ENCODE data around the gene TRAPPC2. TPM values are rescaled to one million over a fixed set of nuclear protein-coding genes. Genes with fewer than 3 reads are reported as not detected.

The TRAPPC2 gene
- total RNA-seq (1 to 10 TPM; 8.7 to 9.7 TPM), polyA plus RNA-seq (ENCODE audit: insufficient read depth, low read depth, low replicate concordance) (7.1 TPM)
- long read RNA-seq, donor 1, partial matches to known transcripts: 55 of 69 reads
- long read RNA-seq, donor 1, other reads (novel, unspliced or antisense): 14 of 69 reads
- long read RNA-seq, donor 2, partial matches to known transcripts: 0 of 3 reads
- long read RNA-seq, donor 2, other reads (novel, unspliced or antisense): 0 of 3 reads

DNA sequence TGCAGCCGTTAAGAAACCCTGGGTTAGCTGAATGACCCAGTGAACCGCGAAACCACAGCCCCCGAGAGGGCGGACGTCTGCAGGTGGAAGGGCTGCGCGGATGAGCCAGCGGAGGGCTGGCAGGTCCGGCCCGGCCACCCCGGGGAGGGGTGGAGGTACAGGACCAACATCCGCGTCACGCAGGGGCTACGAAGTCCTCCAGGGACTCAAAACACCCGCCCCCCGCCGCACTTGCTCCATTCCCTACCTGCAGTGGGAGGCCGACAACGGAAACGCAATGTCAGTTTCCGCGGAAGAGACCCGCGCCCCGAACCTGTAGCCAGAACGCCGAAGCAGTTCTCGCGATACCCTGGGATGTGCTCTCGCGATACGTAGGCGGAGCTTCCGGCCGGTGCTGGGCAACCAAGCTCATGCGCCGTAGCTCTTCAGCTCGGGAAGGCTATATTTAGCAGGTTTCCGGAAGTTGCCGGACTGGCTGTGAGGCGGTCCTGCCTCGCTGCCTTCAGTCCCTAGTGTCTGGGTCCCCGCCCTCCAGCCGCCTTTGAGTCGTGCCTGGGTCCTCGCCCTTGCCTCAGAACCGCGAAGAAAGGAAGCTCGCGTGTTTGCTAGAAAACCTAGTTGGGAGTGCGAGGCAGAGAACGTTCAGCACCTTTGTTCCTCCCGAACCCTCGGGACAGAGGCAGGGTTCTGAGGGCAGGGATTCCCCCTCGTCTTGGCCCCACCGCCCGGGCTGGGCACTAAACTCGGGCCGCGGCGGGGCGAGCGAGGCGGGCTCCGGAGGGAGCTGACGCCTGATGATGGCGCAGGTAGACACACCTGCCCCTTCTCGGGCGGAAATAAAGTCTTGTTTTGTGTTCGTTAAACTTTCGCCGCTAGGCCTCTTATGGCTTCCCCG, at the start of gene TRAPPC2, which contains the start of gene OFD1:
TSS of gene TRAPPC2 (minus strand) at position 343 of the 895 bp plus-strand sequence. CDS start 14,657 bp downstream, outside the sequence.
TSS of gene OFD1 (plus strand) at position 471 of the 895 bp plus-strand sequence. CDS start at position 795, 324 bp downstream.
- WGBS, 2 donors: 0% methylated on average over 7 to 45 of the region's 75 CpGs
- H3K27me3 ChIP-seq: no peaks in the 10 kb centered on the region
- H3K36me3 ChIP-seq (ENCODE audit: low read depth, missing control alignments): no peaks in the 10 kb centered on the region
- no peaks in the 10 kb centered on the region for H3K9me3 ChIP-seq
- H3K27ac ChIP-seq: peak within 1 kb of the TSS; percentile 84 to 86
- peak within 1 kb of the TSS; percentile 66 to 75 for H3K4me3 ChIP-seq
- peaks cover 6% of the 10 kb centered on the region for H3K4me1 ChIP-seq
- peak; percentile 73 for TF ChIP-seq POLR2A (IDR thresholded peaks at IDR 0.05)
- TF ChIP-seq, protein P1, sequence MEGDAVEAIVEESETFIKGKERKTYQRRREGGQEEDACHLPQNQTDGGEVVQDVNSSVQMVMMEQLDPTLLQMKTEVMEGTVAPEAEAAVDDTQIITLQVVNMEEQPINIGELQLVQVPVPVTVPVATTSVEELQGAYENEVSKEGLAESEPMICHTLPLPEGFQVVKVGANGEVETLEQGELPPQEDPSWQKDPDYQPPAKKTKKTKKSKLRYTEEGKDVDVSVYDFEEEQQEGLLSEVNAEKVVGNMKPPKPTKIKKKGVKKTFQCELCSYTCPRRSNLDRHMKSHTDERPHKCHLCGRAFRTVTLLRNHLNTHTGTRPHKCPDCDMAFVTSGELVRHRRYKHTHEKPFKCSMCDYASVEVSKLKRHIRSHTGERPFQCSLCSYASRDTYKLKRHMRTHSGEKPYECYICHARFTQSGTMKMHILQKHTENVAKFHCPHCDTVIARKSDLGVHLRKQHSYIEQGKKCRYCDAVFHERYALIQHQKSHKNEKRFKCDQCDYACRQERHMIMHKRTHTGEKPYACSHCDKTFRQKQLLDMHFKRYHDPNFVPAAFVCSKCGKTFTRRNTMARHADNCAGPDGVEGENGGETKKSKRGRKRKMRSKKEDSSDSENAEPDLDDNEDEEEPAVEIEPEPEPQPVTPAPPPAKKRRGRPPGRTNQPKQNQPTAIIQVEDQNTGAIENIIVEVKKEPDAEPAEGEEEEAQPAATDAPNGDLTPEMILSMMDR (IDR thresholded peaks at IDR 0.05): no peak
- intact Hi-C loops (cut with DNase I; ENCODE audit: low total_unique reads): no loop called here
- DNase-seq: peak; percentile 94

DNA sequence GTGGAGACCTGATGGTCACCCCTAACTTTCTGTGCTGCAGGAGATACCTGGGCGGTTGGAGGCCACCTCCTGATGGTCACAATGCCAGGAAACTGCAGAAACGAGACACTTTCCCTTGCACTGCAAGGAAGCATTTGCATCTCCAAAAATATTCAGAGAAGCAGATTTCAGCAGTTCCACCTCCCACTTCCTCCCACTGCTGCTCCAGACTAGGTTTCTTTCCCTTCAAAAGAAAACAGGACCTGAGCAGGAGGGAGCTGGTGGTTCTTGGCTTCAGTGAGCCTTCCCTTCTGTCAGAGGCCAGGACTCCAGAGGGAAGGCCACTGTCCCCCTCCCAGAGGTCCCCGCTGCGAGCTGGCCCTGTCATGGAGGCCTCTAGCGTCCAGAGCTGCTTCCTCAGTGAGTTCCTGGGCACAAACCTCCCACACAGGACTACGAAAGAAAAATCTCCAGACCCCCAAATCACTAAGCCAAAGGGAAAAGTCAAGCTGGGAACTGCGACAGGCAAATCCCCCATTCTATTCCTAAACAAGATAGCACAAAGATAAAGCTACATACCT, 46.5 kb upstream of the TRAPPC2 start:
- Histone ChIP-seq H3K9me3 (no peaks in the 10 kb centered on the region), H3K36me3 (ENCODE audit: low read depth, missing control alignments) (no peaks in the 10 kb centered on the region), H3K4me1 (no peaks in the 10 kb centered on the region), H3K27ac (no peak overlapping the region), H3K4me3 (no peak overlapping the region), H3K27me3 (no peaks in the 10 kb centered on the region)
- intact Hi-C loops (cut with DNase I; ENCODE audit: low total_unique reads): no loop called here
- 60 to 68% methylated on average over 1 to 7 of the region's 7 CpGs for WGBS, 2 donors
- no peak for DNase-seq
- TF ChIP-seq, protein P1 (IDR thresholded peaks at IDR 0.05): no peak
- no peak for TF ChIP-seq POLR2A (IDR thresholded peaks at IDR 0.05)

DNA sequence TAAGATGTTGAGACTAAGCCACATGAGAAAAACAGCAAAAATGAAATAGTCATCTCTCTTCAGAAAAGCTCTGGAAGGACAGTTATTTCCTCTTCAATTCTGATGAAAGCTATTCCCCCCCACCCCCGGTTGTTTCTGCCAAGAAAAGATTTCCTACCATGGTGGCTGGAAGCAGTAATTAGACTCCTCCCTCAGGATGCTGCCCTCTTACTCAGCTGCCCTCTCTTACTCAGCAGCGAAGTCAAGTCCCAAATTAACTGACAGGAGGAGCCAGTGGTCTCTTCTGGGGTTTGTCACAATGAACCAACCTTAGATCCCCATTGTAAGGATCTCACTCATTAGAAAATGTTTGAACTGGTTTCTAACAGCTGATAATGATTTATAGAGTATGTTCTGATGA, 44.5 kb upstream of the TRAPPC2 start:
- no peaks in the 10 kb centered on the region for H3K27me3 ChIP-seq
- H3K9me3 ChIP-seq: no peaks in the 10 kb centered on the region
- H3K27ac ChIP-seq: no peak overlapping the region
- intact Hi-C loops (cut with DNase I; ENCODE audit: low total_unique reads): no loop called here
- no peak for TF ChIP-seq POLR2A (IDR thresholded peaks at IDR 0.05)
- TF ChIP-seq, protein P1 (IDR thresholded peaks at IDR 0.05): no peak
- H3K4me1 ChIP-seq: no peaks in the 10 kb centered on the region
- 56 to 72% methylated on average over 2 of the region's 2 CpGs for WGBS, 2 donors
- DNase-seq: no peak
- no peaks in the 10 kb centered on the region for H3K36me3 ChIP-seq (ENCODE audit: low read depth, missing control alignments)
- no peak overlapping the region for H3K4me3 ChIP-seq

DNA sequence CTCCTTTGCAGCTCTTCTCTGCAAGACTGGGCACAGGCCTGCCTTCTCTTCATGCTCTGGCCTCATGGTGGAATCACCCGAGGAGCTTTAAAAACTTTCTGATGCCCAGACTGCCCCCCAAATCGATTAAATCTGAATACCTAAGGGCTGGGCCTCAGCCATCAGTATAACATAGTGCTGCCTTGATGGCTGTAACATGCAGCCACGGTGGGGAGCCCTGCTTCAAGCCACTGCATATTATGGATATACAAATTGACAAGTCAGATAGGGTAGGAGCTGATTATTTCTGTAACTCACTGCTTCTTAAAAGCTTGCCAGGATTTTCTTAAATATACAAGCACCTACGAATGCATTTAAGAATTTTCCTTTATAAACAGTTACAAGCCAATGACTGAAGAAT, 42.0 kb upstream of the TRAPPC2 start:
- no peaks in the 10 kb centered on the region for H3K4me1 ChIP-seq
- H3K9me3 ChIP-seq: no peaks in the 10 kb centered on the region
- DNase-seq: no peak
- H3K27me3 ChIP-seq: no peaks in the 10 kb centered on the region
- H3K36me3 ChIP-seq (ENCODE audit: low read depth, missing control alignments): no peaks in the 10 kb centered on the region
- TF ChIP-seq, protein P1 (IDR thresholded peaks at IDR 0.05): no peak
- TF ChIP-seq POLR2A (IDR thresholded peaks at IDR 0.05): no peak
- intact Hi-C loops (cut with DNase I; ENCODE audit: low total_unique reads): no loop called here
- no peak overlapping the region for H3K4me3 ChIP-seq
- 77 to 89% methylated on average over 4 of the region's 4 CpGs for WGBS, 2 donors
- H3K27ac ChIP-seq: no peak overlapping the region

All from testis (tissue), 5 donors.